ENCODE measurements around the gene ZEB1.

ZEB1 gene

DNA sequence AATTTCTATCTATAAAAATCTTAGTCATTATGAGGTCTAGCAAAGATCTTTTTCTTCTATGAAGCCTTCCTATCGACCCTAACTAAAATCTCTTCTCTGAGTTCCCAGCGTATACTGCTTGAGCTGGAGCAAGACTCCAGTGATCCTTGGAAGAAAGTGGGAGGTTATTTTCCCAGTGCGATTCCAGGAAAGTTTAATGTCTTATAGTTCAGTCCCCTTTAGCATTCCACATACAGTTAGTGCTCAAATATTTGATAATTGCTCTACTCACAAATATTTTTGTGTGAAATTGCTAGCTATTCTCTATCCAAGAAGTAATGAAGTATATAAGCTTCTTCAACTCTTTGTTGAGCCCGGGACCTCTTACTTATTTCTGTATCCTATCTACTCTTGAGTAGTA lies 47.7 kb downstream of the ZEB1 start:
- TF ChIP-seq, protein P1, sequence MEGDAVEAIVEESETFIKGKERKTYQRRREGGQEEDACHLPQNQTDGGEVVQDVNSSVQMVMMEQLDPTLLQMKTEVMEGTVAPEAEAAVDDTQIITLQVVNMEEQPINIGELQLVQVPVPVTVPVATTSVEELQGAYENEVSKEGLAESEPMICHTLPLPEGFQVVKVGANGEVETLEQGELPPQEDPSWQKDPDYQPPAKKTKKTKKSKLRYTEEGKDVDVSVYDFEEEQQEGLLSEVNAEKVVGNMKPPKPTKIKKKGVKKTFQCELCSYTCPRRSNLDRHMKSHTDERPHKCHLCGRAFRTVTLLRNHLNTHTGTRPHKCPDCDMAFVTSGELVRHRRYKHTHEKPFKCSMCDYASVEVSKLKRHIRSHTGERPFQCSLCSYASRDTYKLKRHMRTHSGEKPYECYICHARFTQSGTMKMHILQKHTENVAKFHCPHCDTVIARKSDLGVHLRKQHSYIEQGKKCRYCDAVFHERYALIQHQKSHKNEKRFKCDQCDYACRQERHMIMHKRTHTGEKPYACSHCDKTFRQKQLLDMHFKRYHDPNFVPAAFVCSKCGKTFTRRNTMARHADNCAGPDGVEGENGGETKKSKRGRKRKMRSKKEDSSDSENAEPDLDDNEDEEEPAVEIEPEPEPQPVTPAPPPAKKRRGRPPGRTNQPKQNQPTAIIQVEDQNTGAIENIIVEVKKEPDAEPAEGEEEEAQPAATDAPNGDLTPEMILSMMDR (conservative IDR thresholded peaks at IDR 0.05; ENCODE audit: low read depth, low read length) = no peak
- no peak overlapping the region for H3K4me3 ChIP-seq (ENCODE audit: low read length)
- no peak for DNase-seq (ENCODE audit: low read depth)

DNA sequence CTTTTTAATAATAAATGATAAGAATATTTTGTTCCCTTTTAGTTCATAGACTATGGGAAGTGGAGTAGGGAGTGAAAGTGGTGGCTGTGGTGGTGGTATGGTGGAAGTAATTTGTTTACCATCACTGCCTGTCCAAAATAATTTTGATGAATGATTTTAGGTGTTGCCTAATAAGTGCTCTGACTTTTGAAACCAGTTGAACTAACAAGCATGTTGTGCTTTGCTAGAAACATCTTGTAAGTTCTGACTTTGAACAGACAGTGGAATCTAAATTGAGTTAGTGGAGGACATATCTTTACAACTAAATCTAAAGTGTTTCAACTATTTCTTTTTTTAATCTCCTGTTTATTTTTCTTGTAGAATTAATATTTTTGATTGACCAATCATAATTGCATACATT lies 49.7 kb downstream of the ZEB1 start:
- DNase-seq (ENCODE audit: low read depth) = no peak
- H3K4me3 ChIP-seq (ENCODE audit: low read length) = no peak overlapping the region
- TF ChIP-seq, protein P1 (conservative IDR thresholded peaks at IDR 0.05; ENCODE audit: low read depth, low read length) = no peak

DNA sequence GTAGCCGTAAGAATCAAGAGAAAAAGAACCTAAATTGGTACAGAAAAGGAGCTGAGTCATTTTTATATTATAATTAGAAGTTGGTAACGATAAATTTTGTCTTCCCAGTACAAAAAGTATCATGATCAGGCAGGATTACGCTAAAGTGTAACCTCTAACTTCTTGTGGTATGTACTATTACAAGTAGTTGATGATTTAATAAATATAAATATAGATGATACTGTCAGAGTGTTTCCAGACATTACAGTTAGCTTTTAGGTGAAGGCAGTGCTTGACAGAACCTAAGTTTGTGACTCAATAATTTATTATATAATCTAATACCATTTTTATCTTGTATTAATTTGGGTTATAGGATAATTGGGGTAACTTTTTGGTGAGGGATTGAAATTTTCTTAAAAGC lies 53.4 kb downstream of the ZEB1 start:
- H3K4me3 ChIP-seq (ENCODE audit: low read length) = no peak overlapping the region
- DNase-seq (ENCODE audit: low read depth) = no peak
- TF ChIP-seq, protein P1 (conservative IDR thresholded peaks at IDR 0.05; ENCODE audit: low read depth, low read length) = no peak

DNA sequence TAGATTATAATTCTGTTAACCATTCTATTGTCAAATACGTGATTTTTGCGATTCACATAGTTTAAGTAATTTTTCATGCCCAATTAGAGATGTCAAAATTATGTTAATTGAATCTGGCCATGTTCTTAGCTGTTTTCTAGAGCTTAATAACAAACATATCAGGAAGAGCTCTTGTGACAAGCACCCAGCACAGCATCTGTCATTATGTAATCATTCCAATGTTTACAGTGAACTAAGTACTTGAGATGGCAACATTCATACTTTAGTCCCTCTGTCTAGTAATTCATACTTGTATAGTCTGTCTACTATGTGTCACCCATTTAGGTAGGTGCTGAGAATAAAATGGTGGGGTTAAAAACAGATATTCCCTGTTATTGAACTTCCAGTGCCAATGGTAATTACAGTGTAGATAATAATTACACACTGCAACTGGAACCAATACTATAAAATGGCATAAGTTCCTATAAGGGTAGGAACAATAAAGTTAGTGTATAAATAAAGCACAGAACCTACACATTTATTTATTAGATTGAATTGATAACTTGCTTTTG lies 55.2 kb downstream of the ZEB1 start:
- TF ChIP-seq, protein P1 (conservative IDR thresholded peaks at IDR 0.05; ENCODE audit: low read depth, low read length) = no peak

DNA sequence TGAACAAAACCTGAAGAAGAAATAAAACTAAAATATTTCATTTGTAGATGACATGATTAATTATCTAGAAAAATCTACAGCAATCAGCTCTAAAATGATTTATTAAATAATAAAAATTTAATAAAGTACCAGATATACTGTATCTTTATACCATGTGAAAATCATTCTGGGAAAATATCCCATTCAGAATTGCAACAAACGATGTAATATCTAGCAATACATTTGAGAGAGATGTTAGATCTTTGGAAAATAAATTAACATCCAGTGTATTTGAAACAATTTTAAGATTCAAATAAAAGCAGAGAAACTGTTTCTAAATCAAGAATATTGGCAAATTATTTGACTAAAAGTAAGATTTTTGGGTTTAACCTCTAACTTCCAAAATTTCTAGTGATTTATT lies 62.2 kb downstream of the ZEB1 start:
- DNase-seq (ENCODE audit: low read depth) = no peak
- TF ChIP-seq, protein P1 (conservative IDR thresholded peaks at IDR 0.05; ENCODE audit: low read depth, low read length) = no peak
- H3K4me3 ChIP-seq (ENCODE audit: low read length) = no peak overlapping the region

More for the DNA sequence above, 55.2 kb downstream of the ZEB1 start:
- no peak overlapping the region for H3K4me3 ChIP-seq (ENCODE audit: low read length)
- DNase-seq (ENCODE audit: low read depth) = no peak

DNA sequence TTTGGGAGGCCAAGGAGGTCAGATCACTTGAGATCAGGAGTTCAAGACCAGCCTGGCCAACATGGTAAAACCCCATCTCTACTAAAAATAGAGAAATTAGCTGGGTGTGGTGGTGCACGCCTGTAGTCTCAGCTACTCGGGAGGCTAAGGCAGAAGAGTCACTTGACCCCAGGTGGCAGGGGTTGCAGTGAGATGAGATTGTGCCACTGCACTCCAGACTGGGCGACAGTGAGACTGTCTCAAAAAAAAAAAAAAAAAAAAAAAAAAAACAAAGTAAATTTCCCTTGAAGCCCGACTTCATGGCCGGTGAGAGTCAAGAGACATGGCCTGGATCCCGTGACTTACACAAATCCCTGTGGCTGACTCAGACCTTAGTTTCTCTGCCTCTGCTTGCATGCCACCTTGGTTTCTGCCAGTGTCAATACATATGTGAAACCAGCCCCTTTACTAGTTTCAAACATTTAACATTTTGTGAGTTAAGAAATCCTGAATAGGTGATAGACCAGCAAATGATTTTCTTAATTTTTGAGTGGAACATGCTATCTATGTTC lies 62.8 kb downstream of the ZEB1 start:
- no peak overlapping the region for H3K4me3 ChIP-seq (ENCODE audit: low read length)
- TF ChIP-seq, protein P1 (conservative IDR thresholded peaks at IDR 0.05; ENCODE audit: low read depth, low read length) = no peak
- no peak for DNase-seq (ENCODE audit: low read depth)

DNA sequence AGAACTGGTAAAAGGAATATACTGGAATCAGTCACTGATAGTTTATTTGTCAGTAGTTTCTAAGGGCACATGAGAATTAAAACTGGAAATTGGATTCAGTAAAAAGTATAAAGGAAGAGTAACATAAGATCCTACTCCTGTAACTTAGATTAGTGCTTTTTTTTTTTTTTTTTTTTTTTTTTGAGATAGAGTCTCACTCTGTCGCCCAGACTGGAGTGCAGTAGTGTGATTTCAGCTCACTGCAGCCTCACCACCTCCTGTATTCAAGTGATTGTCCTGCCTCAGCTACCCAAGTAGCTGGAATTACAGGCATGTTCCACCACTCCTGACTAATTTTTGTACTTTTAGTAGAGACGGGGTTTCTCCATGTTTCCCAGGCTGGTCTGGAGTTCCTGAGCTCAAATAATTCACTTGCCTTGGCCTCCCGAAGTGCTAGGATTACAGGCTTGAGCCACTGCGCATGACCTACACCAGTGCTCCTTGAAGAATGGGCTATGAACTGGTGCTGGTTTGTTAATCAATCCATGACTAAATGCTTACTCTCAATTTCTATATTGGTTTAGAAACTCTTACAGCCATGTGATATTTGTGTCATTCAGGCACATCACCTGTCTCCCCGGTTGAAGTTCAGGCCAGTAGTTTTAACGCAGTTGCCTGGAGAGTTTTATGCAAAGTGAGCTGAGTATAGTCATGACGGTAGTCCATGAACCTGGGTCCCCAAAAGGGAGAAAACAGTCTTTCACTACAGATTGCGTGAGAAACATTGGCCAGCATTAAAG lies 65.0 kb downstream of the ZEB1 start:
- H3K4me3 ChIP-seq (ENCODE audit: low read length) = no peak overlapping the region
- DNase-seq (ENCODE audit: low read depth) = no peak
- TF ChIP-seq, protein P1 (conservative IDR thresholded peaks at IDR 0.05; ENCODE audit: low read depth, low read length) = no peak

Data from retinal pigment epithelial cell (primary cell).